ENCODE results near the gene ATP6V1F. TPM values are rescaled to one million over a fixed set of nuclear protein-coding genes. Genes with fewer than 3 reads are reported as not detected.
A peak's percentile ranks its signal among the peaks of the same experiment; 100 is the strongest.

Gene ATP6V1F
- total RNA-seq, 1 experiment from 2014 or later, result 115 TPM

DNA sequence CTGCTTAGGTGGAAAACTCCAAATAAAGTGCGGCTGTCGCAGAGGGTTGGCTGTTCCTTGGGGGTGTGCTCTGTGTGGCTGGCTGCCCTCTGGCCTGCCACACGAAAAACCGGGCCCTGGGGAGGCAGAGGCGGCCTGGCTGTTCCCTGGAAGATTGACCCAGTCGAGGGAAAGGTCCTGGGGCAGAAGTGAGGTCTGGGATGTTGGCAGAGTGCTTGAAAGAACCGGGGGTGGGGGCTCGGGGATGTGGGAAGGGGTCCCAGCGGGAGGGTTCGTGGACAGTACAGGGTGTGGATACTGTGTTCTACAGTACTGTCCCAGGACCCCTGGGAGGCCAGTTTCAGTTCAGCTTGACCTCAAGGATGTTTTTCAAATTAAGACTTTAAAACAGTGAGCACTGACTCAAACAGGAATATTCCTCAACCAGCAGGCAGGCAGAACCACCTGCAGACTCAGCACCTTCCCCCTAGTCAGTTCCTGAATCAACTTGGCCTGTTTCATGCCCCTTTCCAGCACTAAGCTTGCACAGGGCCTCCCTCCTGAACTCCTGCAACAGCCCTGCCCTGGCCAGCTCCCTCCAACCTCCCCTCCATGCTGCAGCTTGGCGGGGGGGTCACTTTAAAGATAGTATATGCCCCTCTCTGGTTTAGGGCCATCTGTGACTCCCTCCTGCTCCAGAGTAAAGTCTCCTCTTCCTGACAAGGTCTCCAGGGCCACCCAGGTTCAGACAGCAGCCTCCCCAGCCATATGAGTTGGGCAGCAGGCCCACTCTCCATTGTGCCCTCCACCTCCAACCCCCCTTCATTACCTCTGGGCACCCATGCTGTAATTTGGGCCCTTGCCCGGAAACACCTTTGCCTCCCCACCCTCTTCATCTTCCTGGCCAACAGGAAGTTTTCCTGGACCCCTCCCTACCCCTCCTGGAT lies 3.2 kb upstream of the ATP6V1F start:
- no peak overlapping the region for H2BK20ac ChIP-seq (ENCODE audit: low read depth, low read length, poor library complexity, severe bottlenecking)
- H4K5ac ChIP-seq (ENCODE audit: insufficient read length, low read depth, low read length), result no peak overlapping the region
- no peak overlapping the region for H2BK15ac ChIP-seq (ENCODE audit: low read depth, low read length)
- no peak overlapping the region for H3T11ph ChIP-seq (ENCODE audit: low read length)
- TF ChIP-seq, protein P1, sequence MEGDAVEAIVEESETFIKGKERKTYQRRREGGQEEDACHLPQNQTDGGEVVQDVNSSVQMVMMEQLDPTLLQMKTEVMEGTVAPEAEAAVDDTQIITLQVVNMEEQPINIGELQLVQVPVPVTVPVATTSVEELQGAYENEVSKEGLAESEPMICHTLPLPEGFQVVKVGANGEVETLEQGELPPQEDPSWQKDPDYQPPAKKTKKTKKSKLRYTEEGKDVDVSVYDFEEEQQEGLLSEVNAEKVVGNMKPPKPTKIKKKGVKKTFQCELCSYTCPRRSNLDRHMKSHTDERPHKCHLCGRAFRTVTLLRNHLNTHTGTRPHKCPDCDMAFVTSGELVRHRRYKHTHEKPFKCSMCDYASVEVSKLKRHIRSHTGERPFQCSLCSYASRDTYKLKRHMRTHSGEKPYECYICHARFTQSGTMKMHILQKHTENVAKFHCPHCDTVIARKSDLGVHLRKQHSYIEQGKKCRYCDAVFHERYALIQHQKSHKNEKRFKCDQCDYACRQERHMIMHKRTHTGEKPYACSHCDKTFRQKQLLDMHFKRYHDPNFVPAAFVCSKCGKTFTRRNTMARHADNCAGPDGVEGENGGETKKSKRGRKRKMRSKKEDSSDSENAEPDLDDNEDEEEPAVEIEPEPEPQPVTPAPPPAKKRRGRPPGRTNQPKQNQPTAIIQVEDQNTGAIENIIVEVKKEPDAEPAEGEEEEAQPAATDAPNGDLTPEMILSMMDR (conservative IDR thresholded peaks at IDR 0.05), result no peak
- no peak overlapping the region for H2BK120ac ChIP-seq (ENCODE audit: low read depth, low read length, poor library complexity, severe bottlenecking)
- no CpG with 5 or more reads among the region's 12 CpGs for WGBS (ENCODE audit: extremely low coverage, insufficient read length, low lambda C conversion rate)
- H3K23ac ChIP-seq (ENCODE audit: insufficient read length, low read depth, low read length), result no peak overlapping the region
- H3K4me2 ChIP-seq (ENCODE audit: insufficient read depth, insufficient read length, low read length), result no peak overlapping the region
- H3K27ac Mint-ChIP-seq, result peak overlapping the region in 1 of 3 experiments; percentile 89; a peak in 2 of 7 replicates
- H3K36me3 Mint-ChIP-seq (ENCODE audit: insufficient read depth in 1 of 3, low read depth in 3 of 3), result peaks cover 0 to under 1% (median 0%) of the 10 kb centered on the region in 3 experiments; a peak in 2 of 7 replicates
- no peak overlapping the region; the same call in 1 of the 2 replicates for H3K14ac ChIP-seq (ENCODE audit: insufficient read depth, low read length)
- H2AFZ ChIP-seq (ENCODE audit: low read length), result no peak overlapping the region
- H3K18ac ChIP-seq (ENCODE audit: insufficient read length, low read depth, low read length), result no peak overlapping the region
- no peaks in the 10 kb centered on the region for H3K27me3 ChIP-seq (ENCODE audit: insufficient read depth, low read length)
- no peak overlapping the region for H3K27ac ChIP-seq (ENCODE audit: insufficient read length, low read depth, low read length)
- H2BK5ac ChIP-seq (ENCODE audit: insufficient read length, low read length), result no peak overlapping the region
- peaks cover 22 to 31% of the 10 kb centered on the region in 2 experiments for H3K4me1 Mint-ChIP-seq
- H3K27me3 Mint-ChIP-seq (ENCODE audit: low read depth), result no peaks in the 10 kb centered on the region; the same call in 1 of the 2 replicates
- no peak overlapping the region for H3K4me3 Mint-ChIP-seq
- no peak overlapping the region for H3K9ac ChIP-seq (ENCODE audit: extremely low read depth, insufficient read length, low read length)
- DNase-seq, result no peak
- H4K20me1 ChIP-seq (ENCODE audit: control insufficient read depth, insufficient read depth, insufficient read length), result no peaks in the 10 kb centered on the region
- no peak overlapping the region for H3K4ac ChIP-seq (ENCODE audit: low read depth, low read length)
- no peak overlapping the region for H2BK12ac ChIP-seq (ENCODE audit: insufficient read length, low read depth, low read length)
- H3K9me3 Mint-ChIP-seq, result no peaks in the 10 kb centered on the region
- H2AK5ac ChIP-seq (ENCODE audit: insufficient read length, low read length), result no peak overlapping the region
- no peaks in the 10 kb centered on the region; the same call in 1 of the 2 replicates for H3K79me2 ChIP-seq (ENCODE audit: insufficient read depth, low read length)
- H3K56ac ChIP-seq (ENCODE audit: insufficient read length, low read depth, low read length), result no peak overlapping the region
- H4K91ac ChIP-seq (ENCODE audit: insufficient read length, low read depth, low read length), result no peak overlapping the region
- no peak overlapping the region for H4K8ac ChIP-seq (replicated peaks; ENCODE audit: insufficient read length, low read depth, low read length)
- H3K79me1 ChIP-seq (ENCODE audit: insufficient read depth, low read depth, low read length, poor library complexity, severe bottlenecking), result no peaks in the 10 kb centered on the region
- H3K23me2 ChIP-seq (ENCODE audit: insufficient read length, low read depth, low read length, poor library complexity, severe bottlenecking), result peaks cover 8% of the 10 kb centered on the region
- H3K9me3 ChIP-seq (ENCODE audit: control insufficient read depth, low read depth, low read length), result no peaks in the 10 kb centered on the region
- 0 out of 2 replicates have a peak, but pooled peaks cover 3% of the 10 kb centered on the region for H3K4me1 ChIP-seq (ENCODE audit: insufficient read depth, low read length)

Measured in H9 (cell line).